ENCODE data around the gene ZMYND11. TPM values are rescaled to one million over a fixed set of nuclear protein-coding genes. Genes with fewer than 3 reads are reported as not detected.

The ZMYND11 gene
- total and polyA plus RNA-seq, 2 donors (not counting 1 experiment from before 2014, with no cell fraction given): 57.0 to 68.4 TPM

GRCh38 chr10:244227-244626 lies 109.0 kb downstream of the ZMYND11 start:
- no peaks in the 10 kb centered on the region for H3K27me3 ChIP-seq (ENCODE audit: control insufficient read depth, insufficient read depth, low read length)
- H3K36me3 ChIP-seq (ENCODE audit: control insufficient read depth, insufficient read depth, low read length): peaks cover 15% of the 10 kb centered on the region
- TF ChIP-seq EZH2 (IDR thresholded peaks at IDR 0.05; ENCODE audit: low read length, missing control alignments) (no peak), CTCF (conservative IDR thresholded peaks at IDR 0.05 in 1 of 2, IDR thresholded peaks at IDR 0.05 in 1 of 2; ENCODE audit: low read depth in 1 of 2, low read length in 2 of 2) (no peak)
- H3K4me3 ChIP-seq (replicated peaks in 1 of 4; ENCODE audit: control extremely low read depth in 1 of 4, insufficient read depth in 1 of 4, low read depth in 3 of 4, low read length in 4 of 4): no peak overlapping the region
- H3K9me3 ChIP-seq (ENCODE audit: control insufficient read depth, insufficient read depth, low read depth, low read length): no peaks in the 10 kb centered on the region
- no peaks in the 10 kb centered on the region for H3K79me2 ChIP-seq (ENCODE audit: control insufficient read depth, insufficient read depth, low read length)
- no peaks in the 10 kb centered on the region for H4K20me1 ChIP-seq (ENCODE audit: control insufficient read depth, extremely low read depth, insufficient read depth, low read length)
- DNase-seq (ENCODE audit: low read depth in 2 of 2): no peak
- H3K9ac ChIP-seq (ENCODE audit: insufficient read depth, low read length): no peak overlapping the region
- no peak overlapping the region for H3K27ac ChIP-seq (ENCODE audit: insufficient read depth, low read length)
- H3K4me1 ChIP-seq (ENCODE audit: control insufficient read depth, extremely low read depth, insufficient read depth, low read length): no peaks in the 10 kb centered on the region
- H2AFZ ChIP-seq (ENCODE audit: low read length): no peak overlapping the region
- no peak overlapping the region for H3K4me2 ChIP-seq (ENCODE audit: extremely low read depth, insufficient read depth, low read length)

- no peak for TF ChIP-seq EZH2 (IDR thresholded peaks at IDR 0.05; ENCODE audit: low read length, missing control alignments)
- TF ChIP-seq CTCF (conservative IDR thresholded peaks at IDR 0.05 in 1 of 2, IDR thresholded peaks at IDR 0.05 in 1 of 2; ENCODE audit: low read depth in 1 of 2, low read length in 2 of 2): no peak
- H4K20me1 ChIP-seq (ENCODE audit: control insufficient read depth, extremely low read depth, insufficient read depth, low read length): no peaks in the 10 kb centered on the region
- H3K36me3 ChIP-seq (ENCODE audit: control insufficient read depth, insufficient read depth, low read length): peaks cover 17% of the 10 kb centered on the region
Measured at GRCh38 chr10:246431-246830, 111.2 kb downstream of the ZMYND11 start.

GRCh38 chr10:247480-247879 lies 112.2 kb downstream of the ZMYND11 start:
- Histone ChIP-seq H3K4me2 (ENCODE audit: extremely low read depth, insufficient read depth, low read length) (no peak overlapping the region), H3K4me3 (replicated peaks in 1 of 4; ENCODE audit: control extremely low read depth in 1 of 4, insufficient read depth in 1 of 4, low read depth in 3 of 4, low read length in 4 of 4) (no peak overlapping the region), H3K79me2 (ENCODE audit: control insufficient read depth, insufficient read depth, low read length) (no peaks in the 10 kb centered on the region), H3K9ac (ENCODE audit: insufficient read depth, low read length) (no peak overlapping the region), H3K27ac (ENCODE audit: insufficient read depth, low read length) (no peak overlapping the region), H4K20me1 (ENCODE audit: control insufficient read depth, extremely low read depth, insufficient read depth, low read length) (no peaks in the 10 kb centered on the region), H3K36me3 (ENCODE audit: control insufficient read depth, insufficient read depth, low read length) (peaks cover 17% of the 10 kb centered on the region), H3K9me3 (ENCODE audit: control insufficient read depth, insufficient read depth, low read depth, low read length) (no peaks in the 10 kb centered on the region), H3K27me3 (ENCODE audit: control insufficient read depth, insufficient read depth, low read length) (no peaks in the 10 kb centered on the region), H2AFZ (ENCODE audit: low read length) (no peak overlapping the region), H3K4me1 (ENCODE audit: control insufficient read depth, extremely low read depth, insufficient read depth, low read length) (no peaks in the 10 kb centered on the region)
- TF ChIP-seq EZH2 (IDR thresholded peaks at IDR 0.05; ENCODE audit: low read length, missing control alignments): no peak
- no peak for TF ChIP-seq CTCF (conservative IDR thresholded peaks at IDR 0.05 in 1 of 2, IDR thresholded peaks at IDR 0.05 in 1 of 2; ENCODE audit: low read depth in 1 of 2, low read length in 2 of 2)
- no peak for DNase-seq (ENCODE audit: low read depth in 2 of 2)

More at GRCh38 chr10:246431-246830, 111.2 kb downstream of the ZMYND11 start:
- no peak overlapping the region for H3K27ac ChIP-seq (ENCODE audit: insufficient read depth, low read length)
- no peak overlapping the region for H2AFZ ChIP-seq (ENCODE audit: low read length)
- H3K9ac ChIP-seq (ENCODE audit: insufficient read depth, low read length): no peak overlapping the region
- no peaks in the 10 kb centered on the region for H3K27me3 ChIP-seq (ENCODE audit: control insufficient read depth, insufficient read depth, low read length)
- no peaks in the 10 kb centered on the region for H3K9me3 ChIP-seq (ENCODE audit: control insufficient read depth, insufficient read depth, low read depth, low read length)
- no peak for DNase-seq (ENCODE audit: low read depth in 2 of 2)
- no peaks in the 10 kb centered on the region for H3K79me2 ChIP-seq (ENCODE audit: control insufficient read depth, insufficient read depth, low read length)
- no peaks in the 10 kb centered on the region for H3K4me1 ChIP-seq (ENCODE audit: control insufficient read depth, extremely low read depth, insufficient read depth, low read length)
- H3K4me3 ChIP-seq (replicated peaks in 1 of 4; ENCODE audit: control extremely low read depth in 1 of 4, insufficient read depth in 1 of 4, low read depth in 3 of 4, low read length in 4 of 4): no peak overlapping the region
- no peak overlapping the region for H3K4me2 ChIP-seq (ENCODE audit: extremely low read depth, insufficient read depth, low read length)
